Kasumi-1 (cell line): ENCODE measurements around the gene CACNA1D.
"Not testable (repeated sequence)": the region's sequence is repeated elsewhere in the genome, so short reads cannot be mapped to it uniquely, and the experiment has no call there.

ENCODE experiments used
- DNase-seq, 2 experiments: peaks; one replicate each; lab custom pipeline; 2025; lab: John Stamatoyannopoulos, UW

Gene CACNA1D

DNA sequence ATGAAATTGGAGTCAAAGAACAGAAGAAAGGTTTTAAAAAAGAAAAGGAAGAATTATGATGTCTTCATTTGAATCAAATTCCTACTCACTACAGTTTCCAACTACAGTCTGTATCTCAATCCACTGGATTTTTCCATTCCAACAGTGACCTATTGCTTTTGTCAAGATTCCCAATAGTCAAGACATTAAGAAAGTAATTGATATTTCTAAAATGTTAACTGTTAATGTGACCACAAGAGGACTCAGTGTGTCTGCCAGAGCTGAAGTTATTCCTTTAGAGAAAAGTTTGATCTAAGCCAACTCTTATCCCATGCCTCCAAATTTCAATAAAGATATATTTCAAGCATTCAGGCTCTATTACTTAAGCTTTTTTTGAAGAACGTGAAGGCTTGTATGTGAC lies 163.2 kb downstream of the CACNA1D start:
- no peak for DNase-seq

DNA sequence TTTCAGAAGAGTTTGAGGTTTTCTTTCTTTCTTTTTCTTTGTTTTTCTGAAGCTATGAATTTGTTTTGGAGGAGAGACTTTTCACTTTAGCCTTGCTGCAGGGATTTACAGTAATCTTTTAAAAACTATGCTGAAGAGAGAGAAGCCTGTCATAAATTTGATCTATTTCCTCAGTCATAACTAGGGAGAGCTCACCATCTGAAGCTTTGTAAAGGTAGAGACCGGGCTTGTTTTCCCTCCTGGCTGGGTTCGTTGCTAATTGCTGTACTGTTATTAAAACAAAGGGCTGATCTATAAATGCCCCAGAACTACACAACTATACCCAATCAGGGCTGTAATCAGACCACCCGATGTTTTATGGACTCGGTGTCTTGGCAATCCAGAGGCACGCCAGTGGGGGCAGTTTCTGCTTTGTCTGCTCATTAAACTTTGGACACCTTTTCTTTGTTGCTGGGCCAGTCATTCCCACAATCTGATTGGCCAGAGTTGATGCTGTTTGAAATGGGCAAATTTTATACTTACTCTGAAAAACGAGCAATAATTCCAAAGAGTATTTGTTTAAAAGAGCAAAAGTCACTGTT lies 164.3 kb downstream of the CACNA1D start:
- DNase-seq, result no peak

DNA sequence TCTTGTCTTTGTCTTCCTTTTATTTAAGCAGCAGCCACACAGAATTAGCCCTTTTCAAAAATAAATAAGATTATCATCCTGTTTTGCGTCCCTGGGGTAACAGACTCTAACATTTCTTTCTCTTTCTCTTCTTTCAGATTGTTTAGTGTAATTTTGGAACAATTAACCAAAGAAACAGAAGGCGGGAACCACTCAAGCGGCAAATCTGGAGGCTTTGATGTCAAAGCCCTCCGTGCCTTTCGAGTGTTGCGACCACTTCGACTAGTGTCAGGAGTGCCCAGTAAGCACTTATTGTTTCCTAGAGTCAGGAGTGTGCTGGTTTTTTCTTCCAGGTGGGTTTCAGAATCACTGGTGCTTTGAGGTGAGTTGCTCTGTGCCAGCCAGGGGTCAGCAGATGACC lies 165.6 kb downstream of the CACNA1D start:
- no peak for DNase-seq

DNA sequence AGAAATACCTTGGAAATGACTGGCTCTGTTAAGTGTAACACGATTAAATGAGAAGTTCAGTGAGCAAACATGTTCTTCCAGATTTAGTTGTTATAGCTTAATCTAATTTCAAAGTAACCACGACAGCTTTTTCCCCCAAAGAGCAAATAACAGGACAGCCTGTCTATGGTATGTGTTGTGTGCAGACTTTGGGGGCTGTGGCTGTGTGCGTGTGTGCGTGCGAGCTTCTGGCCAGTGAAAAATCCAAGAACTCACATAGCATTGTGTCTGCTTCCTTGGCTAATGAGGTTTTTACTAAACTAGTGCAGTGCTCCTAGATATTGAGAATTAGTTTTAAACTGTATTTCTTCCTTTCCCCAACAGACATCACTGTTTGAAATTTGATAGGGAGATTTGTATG lies 167.1 kb downstream of the CACNA1D start:
- DNase-seq, result no peak

DNA sequence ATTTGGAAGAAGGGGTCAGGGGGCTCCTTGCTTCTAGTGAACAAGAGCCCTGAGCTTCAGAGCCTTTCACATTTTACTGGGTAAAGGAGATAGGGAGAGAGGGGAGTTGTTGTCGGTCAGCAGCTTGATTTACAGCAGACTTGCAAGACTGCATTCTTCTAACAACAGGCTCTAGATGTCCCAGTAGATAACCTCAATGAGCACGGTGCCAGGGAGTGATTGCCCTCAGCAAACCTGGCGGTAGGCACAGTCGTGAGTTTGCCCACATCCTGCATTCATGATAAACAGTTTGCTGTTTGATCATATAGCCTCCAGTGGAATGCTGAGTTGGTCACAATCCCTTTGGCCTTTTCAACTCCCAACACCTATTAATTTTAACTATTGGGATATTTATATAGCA lies 170.4 kb downstream of the CACNA1D start:
- DNase-seq, result not testable (repeated sequence)

DNA sequence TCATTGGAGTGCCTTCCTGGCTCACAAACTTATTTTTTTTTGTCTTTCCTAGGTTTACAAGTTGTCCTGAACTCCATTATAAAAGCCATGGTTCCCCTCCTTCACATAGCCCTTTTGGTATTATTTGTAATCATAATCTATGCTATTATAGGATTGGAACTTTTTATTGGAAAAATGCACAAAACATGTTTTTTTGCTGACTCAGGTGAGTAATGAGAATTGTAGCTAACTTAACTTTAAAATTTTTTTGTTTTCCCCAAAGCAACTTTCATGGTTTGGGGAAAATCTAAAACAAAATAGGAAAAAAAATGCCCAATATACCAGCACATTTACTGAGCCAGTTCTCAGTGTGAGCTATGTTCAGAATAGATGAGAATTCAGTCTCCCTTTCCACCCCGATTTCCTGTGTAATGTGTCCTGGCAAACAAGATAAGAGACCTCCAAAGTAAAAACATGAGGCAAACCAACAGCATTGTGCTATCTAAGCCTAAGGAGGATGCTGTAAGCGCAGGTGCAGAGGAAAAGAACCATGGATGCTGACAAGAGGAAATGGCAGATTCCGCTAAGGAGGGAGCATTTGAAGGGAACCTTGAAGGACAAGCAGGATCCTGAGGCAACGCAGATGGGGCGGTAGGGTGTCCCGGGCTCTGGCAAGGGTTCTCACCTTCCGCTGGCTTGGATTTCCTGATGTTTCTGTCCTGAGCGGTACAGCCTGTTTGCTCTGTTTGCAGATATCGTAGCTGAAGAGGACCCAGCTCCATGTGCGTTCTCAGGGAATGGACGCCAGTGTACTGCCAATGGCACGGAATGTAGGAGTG lies 171.4 kb downstream of the CACNA1D start:
- DNase-seq, result no peak

DNA sequence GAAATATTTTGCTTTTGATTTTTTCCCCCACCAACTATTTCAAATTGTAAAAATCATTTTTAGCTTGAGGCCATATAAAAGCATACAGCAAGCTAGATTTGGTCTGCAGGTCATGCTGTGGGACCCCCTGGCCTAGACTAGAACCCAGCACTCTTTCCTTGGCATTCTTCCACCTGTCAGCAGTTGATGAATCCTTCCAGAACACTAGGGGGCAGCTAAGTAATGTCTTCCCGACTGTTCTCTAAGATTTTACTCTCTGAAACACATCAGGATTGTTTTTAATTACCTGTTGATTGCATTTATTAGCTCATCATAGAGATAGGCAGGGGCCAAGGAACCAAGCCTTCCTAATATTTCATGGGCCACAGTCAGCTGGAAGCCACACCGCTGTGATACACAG lies 174.5 kb downstream of the CACNA1D start:
- DNase-seq, result peak; percentile 10 to 44

DNA sequence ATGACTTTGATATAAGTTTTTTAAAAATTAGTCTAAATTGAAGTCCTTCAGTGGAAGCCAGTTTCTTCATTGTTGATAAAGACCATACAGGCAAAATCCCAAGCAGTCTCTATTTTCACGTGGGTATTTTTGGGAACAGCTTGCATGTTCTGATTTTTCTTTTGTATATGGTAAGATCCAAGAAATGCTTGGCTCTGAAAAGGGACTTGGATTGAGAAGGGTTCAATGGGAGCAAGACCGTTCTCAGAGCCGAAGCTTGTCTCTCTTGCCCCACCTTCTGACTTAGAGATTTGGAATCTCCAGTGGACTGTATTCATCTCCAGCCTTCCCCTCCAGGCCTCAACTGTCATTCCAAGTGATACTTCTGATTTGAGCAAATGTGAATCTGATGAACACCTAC lies 176.3 kb downstream of the CACNA1D start:
- DNase-seq, result no peak

DNA sequence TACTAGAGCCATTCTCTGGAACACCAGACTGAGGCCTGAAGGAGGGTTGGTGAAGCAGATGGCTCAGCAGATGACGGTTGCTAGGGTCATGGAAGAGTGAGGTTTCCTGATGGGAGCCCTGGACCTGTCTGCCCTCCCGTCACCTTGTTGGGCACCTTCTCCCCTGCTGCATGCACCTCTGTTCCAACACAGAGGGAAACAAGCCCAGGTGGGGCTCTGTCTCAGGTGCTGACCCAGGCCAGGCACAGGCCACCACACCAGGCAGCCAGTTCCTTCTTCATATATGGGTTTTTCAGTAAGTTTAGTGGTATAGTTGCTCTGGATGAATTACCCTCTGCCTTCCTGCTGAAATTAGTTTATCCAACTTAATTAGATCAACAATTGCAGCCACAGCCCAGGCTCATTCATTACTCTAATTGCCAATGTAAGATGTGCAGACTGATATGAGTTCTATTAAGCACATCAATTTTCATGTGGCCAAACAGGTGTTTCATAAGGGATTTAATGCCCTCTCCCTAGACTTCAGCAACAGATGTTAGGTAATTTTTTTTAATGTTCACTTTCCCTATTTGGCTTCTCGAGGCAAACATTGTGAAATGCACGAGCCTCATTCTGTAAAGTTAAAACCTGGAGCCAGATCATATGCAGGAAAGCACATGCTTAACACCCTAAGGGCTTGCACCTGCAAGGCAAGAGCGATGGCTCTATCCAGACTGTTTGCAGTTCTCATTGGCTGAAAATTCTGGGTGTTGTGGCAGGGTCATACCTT lies 177.0 kb downstream of the CACNA1D start:
- DNase-seq, result no peak

DNA sequence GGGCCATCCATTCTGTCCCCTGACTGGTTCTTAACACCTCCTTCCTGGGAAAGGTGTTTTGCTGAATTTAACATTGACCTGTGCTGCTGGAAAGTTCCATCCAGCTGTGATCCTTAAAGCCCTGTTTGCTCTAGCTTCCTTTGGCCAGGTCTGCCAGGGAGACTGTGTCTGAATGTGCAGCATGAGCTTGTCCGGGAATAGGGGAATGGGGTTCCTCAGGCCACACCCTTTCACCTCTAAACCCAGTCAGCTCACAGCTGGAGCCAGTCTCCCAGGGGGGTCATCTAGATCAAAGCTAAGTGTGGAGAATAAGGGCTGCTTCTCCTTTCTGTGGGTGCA lies 177.5 kb downstream of the CACNA1D start:
- no peak for DNase-seq

DNA sequence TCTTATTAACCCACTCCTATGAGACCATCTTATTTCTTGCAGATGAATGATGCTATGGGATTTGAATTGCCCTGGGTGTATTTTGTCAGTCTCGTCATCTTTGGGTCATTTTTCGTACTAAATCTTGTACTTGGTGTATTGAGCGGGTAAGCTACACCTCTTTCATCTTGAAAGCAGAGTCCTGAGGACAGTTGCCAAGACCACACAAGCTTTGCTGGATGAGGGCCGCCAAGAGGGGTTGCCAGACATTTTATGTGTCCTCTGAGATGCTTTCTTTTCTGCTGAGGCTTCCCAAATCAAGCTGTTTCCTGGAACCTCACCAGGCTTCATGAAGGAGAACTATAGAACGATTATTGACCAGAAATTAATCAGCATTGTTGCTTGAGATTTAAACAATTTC lies 178.6 kb downstream of the CACNA1D start:
- DNase-seq, result no peak

DNA sequence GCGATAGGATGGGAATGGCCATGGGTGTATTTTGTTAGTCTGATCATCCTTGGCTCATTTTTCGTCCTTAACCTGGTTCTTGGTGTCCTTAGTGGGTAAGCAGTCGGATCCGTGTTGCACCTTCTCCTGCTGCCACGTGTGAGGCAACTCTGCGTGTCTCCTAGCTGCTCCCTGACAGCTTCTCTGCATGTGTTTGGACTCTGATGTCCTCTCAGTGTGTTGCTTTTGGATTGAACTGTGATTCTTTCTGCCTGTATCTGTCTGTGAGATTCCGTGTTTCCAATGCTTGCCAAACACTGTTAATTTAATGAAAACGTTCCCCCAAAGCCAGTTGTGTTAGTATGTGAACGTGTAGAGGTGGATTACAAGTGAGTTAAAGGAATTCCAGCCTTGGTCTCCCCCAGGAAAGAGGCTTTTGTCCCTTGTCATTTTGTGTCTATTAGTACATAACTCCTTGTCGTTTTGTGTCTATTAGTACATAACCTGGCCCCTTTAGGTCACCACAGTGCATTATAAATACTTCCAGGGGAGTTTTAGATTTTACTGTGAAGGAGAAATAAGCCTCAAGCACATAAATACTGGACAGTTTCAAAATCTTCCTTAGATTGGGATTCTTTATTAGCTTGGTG lies 179.4 kb downstream of the CACNA1D start:
- no peak for DNase-seq

DNA sequence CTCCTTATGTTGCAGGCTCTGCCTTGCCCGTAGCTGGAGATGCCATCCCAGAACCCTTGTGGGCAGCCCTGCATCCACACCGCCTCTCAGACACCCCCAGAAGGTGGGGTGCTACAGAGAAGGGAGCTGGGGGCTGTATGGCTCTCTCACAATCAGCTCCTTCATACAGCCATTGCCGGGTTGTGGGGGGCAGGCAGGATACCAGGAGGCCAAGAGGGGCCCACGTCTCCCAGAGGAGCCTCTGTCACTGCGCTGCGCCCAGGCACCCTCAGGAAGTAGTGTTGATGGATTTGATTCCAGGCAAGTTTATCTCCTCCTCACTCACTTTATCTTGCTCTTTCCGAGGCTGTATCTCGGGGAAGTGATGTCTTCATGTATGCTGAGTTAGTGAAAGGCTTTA lies 180.2 kb downstream of the CACNA1D start:
- DNase-seq, result no peak

DNA sequence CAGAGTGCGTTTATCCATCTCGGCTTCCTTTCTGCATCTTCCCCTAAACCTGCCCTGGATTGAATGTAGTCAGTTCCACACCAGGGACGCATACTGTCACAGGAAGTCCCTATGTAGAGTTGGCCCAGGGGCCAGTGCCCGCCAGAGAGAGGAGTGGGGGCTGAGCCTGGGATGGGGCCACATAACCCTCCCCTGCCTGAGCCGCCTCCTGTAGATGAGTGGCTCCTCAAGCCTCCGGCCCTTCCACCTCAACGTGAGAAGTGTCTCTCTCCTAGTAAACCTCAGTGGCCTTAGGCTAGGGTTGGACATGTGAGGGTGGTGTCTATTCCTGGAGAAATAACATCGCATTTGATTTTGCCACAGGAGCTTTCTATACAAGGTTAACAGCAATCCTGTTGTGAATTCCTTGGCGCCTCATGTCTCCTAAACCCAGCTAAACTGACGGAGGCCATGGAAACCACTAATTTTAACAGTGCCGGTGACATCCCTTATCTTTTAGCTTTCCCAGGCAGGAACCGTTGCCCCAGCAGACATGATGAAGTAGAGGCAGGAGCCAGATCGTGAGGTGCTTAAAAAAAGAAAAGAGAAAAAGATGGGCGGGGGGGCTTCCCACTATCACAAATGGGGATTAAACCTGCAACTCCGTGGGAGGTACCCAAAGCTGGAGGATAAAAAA lies 180.7 kb downstream of the CACNA1D start:
- no peak for DNase-seq

DNA sequence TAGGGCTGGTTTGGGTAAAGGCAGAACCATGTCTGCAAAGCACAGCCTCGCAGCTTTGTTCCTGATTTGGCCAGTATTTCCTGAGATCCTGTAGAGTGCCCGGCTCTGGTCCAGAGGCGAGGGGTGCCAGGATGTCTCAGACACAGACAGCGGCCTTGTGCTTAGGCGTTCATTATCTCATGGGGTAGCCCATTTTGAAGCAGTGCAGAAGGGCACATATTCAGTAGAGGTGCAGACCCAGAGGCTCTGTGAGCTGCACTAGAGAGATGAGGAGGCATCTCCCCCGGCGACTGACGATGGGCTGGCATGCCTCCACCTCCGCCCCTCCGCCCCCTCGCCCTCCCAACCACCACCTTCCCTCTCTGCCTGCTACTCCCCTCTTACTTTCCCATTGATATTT lies 181.5 kb downstream of the CACNA1D start:
- DNase-seq, result no peak

DNA sequence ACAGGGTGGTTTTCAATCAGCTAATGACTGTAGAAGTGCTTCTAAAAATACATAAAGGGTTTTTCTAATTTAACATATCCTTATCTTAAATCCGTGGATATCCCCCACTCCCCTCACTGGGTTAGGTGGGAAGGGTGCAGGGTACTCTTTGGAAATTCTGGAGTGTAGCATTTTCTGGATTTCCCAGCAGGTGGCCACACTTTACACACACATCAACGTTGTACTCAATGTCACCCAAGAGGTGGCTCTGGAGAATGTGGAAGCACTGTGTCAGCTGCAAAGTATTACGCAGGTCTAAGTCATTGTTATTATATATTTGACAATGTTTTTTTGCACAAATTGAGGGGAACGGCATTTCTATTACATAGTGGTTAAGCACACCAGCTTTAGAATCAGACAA lies 183.0 kb downstream of the CACNA1D start:
- peak; percentile 11 to 42 for DNase-seq

DNA sequence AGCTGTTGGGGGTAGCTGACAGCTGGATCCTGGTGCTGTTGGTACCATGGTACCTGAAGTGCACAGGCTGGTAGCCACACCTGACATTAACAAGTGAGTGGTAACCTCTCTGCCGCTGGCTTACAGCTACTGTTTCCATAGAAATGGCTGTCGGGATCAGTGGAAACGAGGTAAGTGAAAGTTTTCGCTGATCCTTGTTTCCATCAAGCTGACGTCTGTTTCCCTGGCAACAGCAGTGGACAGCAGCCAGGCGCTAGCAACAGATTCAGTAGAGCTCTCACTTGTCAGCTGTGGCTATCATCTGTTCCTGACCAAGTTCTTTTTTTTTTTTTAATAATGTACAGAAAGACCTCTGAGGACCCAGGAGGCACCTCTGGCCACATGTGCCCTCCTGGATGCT lies 185.6 kb downstream of the CACNA1D start:
- DNase-seq, result no peak

DNA sequence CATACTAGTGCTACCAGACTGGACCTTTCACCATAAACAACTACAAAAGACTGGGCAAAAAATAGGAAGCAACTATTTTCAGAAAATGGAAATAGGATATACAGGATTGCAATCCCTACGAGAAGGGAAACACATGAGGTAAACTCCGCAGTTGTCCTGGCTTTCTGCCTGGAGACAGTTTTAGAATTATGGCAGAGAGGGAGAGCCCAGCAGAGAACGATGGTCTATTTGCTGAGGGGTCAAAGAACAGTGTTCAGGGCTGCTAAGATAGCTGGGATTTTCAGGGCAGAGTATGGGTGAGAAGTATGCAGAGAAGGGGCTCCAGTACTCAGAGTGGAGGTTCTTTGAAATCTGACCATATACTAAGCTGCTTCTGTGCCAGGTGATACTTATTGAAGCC lies 188.4 kb downstream of the CACNA1D start:
- no peak for DNase-seq

DNA sequence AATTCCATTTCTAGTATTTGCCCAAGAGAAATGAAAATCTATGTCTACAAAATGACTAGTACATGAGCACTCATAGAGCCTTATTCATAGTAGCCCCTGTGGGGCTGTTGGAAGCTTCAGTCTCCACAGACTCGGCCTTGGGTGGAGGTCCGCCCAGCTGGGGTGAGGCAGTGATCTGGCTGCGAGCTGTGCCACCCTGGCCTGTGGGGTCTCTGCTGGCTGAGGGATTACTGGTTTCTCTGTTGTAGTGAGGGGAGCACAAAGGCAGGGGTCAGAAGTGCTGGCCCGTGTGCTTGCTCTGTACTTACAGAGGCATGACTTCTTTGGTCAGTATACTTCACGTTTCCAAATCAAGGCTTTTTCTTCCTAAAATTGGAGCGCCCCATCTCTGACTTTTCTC lies 193.7 kb downstream of the CACNA1D start:
- DNase-seq, result no peak

DNA sequence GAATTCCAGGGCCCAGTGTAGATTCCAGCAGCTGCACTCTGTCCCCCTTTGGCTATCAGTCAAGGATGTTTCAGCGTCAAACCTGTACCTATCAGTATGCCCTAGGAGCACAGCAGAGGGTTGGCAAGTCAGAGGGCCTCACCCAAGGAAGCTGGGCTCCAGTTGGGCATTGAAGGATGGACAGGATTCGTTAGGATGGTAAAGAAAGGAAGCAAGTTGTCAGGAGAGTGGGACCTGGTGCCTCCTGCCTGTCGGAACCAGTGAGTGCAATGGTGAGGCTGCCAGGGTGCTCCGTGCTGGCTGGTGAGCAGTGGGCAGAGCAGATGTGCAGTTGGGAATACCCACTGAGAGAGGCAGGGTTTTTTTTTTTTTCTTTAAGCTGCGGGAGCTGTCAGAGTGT lies 194.6 kb downstream of the CACNA1D start:
- DNase-seq, result no peak

DNA sequence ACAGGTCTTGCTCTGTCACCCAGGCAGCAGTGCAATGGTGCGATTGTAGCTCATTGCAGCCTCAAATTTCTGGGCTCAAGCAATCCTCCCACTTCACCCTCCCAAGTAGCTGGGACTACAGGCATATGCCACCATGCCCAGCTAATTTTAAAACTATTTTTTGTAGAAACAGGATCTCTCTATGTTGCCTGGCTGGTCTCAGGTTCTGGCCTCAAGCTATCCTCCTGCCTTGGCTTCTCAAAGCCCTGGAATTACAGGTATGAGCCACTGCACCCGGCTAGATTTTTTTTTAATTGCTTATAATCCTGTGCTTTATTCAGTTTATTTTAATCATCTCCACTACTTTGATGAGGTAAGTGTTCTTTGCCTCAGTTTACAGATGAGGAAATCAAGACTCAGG lies 195.3 kb downstream of the CACNA1D start:
- DNase-seq, result no peak

DNA sequence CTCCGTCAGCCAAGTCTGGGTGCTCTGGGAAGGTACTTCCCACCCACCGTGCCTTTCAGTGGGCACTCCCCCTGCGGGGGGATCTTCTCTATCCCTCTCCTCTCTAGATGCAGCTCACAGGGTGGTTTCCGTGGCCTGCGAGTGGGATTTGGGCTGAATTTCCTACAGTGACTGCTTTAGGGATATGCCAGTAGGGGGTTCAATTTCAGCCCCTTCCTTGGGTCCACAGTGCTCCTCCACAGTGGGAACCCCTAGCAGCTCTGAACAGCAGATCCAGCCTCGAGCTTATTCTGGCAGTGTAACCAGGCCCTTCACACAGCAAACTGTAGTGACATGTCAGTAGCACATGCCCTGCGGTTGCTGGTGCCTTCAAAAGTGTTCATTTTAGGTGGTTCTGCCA lies 196.1 kb downstream of the CACNA1D start:
- DNase-seq, result no peak
